NCI-H2107 treated with DMSO at 0.1 percent for 48 hours (cell line): ENCODE measurements around the gene CDH22.

ENCODE experiments used
- DNase-seq: peaks from one replicate; lab custom pipeline; 2025; ENCODE audit not compliant: unreplicated experiment; lab: John Stamatoyannopoulos, UW

Gene CDH22

DNA sequence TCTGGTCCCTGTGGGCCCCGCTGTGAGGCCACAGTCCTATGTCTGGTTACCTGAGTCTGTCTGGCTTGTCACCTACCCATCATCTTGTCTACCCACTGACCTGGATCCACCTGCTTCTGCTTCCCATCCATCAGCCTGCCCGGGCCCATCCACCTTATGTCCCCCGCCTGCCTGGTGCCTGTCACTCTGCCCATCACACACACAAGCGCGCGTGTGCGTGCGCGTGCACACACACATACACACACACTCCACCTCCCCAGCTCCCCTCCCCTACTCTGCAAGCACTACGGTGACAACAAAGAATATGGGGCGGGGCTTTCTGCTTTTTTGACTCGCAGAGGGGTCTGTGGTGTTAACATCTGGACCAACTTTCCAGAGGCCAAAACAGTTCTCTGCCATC, 8.0 kb downstream of the CDH22 start:
- DNase-seq = no peak

DNA sequence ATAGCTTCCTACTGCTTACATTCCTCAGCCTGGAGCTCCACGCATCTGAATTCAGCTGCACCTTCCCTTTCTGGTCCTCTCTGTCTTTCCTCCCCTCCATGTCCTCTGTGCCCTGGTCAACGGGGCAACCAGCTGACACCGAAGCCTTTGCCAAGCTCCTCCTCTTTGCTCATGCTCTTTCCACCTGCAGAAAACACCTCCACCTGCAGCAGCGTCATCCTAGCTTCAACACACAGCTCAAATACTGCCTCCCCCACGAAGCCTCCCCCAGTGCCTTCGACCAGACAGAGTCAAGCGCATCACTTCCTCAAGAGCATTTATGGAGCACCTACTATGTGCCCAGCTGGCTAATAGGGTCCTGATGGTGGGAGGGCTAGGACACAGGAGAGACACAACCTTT, 9.2 kb downstream of the CDH22 start:
- peak; percentile 18 for DNase-seq

DNA sequence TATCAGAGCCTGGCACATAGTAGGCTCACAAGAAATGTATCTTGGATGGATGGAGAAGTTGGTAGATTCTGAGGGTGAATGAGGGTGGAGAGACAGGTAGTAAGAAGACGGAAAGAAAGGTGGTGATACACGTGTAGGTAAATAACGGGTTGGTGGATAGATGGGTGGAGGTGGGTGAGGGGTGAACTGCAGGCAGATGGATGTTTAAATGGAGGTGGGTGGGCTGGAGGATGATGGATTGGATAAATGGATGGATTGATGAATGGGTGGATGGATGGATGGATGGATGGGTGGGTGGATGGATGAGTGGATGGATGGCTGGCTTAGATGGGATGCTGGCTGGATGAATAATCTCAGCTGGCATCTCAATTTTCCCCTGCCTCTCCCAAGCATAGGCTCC, 9.9 kb downstream of the CDH22 start:
- DNase-seq = no peak

DNA sequence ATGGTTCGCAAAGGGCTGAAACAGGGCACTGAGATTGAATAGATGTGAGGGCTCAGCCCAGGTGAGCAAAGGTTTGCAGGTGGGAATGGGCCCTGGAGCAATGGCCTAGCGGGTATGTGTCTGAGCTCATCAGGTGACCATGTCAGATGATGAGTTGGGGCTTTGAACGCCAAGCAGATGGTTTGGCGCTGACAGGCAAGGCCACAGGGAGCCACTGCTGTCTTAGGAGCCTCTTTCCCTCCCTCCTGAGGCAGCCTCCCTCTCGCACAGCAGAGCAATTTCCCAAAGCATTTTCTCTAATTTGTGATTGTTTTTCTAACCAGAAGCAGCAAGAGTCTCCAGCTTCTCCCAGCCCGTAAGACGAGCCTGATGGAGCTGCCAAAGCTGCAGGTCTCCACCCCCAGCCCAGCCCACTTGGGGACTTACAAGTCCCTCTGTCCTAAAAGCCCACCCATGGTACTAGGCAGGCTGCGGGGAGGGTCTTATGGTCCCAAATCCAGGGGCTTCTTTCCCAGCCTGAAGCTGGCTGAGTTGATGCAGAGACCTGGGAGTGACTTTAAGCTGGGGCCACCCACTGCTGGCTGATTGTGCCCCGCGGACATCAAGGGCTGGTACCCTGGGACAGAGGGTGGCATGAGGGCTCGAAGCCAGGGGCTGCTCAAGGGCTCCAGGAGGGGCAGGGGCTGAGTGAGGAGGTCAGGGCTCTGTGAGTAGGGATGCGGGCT, 11.6 kb downstream of the CDH22 start:
- no peak for DNase-seq

DNA sequence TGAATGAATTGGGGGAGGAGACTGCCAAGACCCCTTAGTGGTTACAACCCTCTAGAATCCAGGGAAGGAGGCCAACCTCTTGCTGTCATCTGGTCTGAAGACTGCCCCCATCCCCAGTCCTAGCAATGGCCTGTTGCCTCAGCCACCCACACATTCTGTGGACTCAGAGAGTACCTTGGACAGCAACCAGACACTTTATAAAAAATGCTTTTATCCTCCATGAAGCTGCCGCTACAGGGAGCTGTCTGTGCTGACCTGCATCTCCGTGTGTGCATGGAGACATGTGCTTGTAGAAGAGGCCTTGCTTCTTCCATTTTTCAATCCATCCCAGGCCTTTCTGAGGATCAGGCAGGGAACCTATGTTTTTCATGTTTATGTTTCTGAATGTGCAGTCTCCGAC, 15.2 kb downstream of the CDH22 start:
- no peak for DNase-seq

DNA sequence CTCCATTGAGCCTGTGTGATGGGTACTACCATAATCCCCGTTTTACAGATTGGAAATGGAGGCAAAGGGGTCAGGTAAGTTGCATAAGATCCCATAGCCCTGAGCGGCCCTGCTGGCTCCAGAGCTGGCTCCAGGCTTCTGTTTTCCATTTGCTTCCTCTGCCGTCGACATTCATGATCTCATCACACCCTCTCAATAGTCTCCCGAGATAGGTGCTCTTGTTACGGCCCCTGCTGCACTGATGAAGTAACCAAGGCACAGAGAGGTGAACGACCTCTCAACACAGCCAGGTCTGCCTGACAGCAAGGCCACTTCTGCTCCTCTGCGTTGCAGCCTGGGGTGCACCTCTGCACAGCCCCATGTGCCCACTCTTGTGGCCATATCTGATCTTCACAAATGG, 16.9 kb downstream of the CDH22 start:
- no peak for DNase-seq

DNA sequence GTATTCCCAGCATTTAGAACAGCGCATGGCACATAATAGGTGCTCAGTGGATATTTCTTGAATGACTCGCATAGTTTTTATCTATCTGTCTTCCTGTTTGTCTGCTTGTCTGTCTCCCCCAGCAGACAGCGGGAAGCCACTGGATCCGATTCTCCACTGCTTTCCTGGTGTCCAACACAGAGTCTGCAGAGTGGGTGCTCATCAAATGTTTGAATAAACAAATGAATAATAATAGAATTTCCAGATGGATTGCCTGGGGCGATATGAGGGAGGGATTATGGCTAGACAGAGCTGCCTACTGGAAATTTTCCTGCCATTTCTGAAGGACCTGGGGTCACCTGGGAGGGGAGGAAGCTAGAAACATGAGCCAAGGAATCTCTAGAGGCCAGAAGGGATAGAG, 18.9 kb downstream of the CDH22 start:
- no peak for DNase-seq

DNA sequence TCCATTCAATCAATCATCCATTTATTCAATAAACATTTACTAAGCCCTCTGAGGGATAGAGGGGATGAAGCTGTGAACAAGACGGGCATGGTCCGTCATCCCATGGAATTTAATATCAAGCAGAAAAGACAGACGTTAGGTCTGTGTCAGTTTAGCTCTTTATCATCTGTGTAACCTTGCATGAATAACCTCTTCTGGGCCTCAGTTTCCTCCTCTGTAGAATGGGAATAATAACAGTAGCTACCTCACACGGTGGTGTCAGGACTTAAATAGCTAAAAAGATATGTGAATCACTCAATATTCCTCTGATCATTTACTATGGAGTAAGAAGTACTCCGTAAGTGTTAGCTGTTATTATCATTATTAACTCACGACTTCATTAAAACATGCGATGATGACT, 21.3 kb downstream of the CDH22 start:
- DNase-seq = no peak

DNA sequence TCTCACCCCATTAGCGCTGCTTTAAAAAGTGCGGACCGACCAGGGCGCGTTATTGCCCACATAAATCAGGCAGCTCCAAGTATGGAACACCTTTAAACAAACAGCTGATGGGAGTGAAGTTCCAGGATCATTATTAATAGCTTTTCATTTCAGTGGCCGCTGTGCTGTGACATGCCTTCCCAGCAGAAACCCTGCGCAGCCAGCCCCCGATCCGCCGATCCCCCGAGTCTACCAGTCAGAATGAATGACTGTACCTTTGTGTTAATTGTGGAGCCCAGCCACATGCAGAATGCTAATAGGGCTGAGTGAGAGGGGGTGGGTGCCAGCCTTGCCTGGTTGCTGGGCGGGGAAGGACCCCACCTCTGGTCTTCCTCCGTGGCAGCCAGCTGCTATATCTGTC, 21.9 kb downstream of the CDH22 start:
- no peak for DNase-seq

DNA sequence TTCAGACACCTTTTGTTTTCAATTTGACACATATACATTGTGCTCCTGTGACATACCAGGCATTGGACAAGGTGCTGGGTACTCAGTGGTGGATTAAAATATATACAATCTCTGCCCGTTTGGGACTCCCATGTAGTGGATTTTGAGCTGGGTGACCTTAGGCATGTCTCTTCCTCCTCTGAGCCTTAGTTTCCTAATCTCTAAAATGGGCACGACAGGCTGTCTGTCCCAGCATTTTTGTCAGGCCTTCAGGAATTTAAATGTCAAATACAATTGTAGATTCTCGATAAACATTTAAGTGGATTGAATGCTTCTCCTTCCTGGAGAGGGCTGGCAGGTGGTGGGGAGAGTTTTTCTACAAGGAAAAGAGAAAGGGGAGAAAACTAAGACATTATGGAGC, 22.6 kb downstream of the CDH22 start:
- DNase-seq = no peak

DNA sequence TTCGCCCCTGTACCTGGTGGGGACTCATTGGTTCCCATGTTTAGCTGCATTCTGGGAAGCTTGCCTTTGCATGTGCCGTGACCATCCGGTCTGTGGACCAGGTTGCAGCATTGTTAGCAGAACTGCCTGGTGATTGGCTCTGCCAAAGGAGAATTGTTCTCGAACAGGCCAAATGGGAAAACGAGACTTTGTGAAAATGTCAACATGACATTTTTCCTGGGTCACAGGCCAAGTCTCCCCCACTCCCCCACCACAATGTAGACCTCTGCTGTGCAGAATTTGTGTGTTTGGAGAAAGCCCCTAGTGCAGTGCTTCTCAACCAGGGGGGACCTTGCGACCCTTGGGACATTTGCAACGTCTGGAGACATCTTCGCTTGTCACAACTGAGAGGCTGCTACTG, 23.2 kb downstream of the CDH22 start:
- DNase-seq = no peak

DNA sequence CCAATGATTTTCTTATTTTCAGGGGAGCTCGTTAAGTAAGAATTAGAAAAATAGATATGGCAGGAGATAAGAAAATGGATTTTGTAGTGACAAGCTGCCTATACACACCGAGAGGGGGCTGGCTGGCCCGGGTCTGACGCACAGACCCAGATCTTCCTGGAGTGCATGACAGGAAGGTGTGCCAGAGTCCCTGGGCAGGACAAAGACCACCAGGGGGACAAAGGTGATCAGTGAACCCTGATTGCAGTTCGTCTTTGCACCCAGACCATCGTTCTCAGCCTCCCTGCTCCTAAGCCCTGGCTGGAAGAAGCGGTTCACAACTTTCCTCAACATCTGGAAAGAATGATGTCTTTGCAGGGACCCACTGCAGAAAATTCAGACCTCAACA, 24.3 kb downstream of the CDH22 start:
- no peak for DNase-seq

DNA sequence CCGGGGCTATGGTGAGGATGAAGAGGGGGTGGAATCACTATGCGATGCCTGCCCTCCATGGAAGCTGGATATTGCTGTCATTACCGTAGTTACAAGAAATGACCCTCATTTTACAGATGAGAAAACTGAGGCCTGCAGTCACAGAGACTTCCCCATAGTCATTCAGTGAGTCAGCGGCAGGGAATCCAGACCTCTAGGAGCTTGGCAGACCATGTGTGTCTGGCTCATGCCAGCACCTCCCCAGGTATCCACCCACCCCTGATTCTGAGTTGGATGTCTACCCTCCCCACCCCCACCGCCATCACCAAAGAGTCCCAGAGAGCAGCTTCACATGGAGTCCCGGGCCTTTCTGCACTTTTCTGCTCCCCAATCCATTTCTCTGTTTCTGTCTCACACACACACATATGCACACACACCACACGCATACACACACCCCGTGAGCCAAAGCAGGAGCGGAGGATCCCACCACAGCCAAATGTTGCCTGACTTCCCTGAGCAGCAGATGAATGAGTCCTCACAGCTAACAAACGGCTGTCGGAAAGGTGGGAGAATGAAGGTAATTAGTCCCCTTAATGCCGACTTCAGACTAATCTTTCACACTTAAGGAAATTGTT, 24.8 kb downstream of the CDH22 start:
- DNase-seq = no peak

DNA sequence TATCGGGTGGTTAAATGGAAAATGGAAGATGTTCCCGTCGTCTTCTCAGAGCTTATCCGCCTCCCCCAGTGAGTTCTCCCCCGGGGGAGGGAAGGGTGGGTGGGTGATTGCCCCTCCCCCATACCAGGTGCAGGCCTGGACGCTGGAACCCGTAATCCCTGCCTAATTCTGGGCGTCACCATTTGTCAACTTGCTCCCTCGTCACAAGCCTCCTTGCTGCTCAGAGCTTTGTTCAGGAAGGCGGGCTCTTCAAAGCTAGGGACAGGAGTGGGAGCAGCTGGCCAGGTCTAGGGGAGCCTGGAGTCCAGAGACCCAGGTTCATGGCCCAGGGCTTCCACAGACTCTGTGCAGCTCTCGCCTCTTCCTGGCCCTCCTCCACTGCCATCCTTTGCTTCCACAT, 25.6 kb downstream of the CDH22 start:
- no peak for DNase-seq

DNA sequence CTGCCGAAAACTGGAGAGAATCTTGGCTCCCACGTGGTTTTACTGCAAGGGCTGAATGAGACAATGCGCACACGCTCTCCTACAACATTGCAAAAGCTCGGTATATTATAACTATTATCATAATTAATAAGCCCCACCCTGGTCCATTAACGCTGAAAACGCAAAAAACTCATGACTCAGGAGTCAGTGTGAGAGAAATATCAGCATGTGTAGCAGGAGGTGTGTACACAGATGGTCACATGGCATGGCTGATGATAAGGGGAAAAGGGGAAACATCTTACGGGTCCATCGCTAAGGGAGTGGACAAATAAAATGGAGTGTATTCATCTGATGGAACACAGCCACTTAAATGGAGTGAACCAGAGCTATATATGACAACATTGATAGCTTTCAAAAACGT, 29.2 kb downstream of the CDH22 start:
- DNase-seq = no peak

DNA sequence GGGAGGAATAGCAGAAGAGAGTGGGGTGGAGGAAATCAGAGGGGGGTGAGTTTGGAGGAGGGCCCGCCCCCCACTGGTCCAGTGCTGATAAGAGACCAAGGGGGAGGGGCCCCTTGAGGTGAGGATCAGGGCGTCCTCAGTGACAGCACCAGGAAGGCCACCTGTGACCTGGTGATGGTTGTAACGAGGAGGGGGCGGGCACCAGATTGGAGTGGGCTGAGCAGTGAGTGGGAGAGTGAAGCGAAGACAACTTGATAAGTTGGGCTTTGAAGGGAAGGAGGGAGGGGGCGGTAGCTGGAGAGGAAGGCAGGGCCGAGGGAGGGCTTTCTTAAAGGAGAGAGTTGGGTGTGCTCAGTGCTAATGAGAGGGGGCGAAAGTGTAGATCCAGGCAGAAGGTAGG, 30.7 kb downstream of the CDH22 start:
- DNase-seq = no peak

DNA sequence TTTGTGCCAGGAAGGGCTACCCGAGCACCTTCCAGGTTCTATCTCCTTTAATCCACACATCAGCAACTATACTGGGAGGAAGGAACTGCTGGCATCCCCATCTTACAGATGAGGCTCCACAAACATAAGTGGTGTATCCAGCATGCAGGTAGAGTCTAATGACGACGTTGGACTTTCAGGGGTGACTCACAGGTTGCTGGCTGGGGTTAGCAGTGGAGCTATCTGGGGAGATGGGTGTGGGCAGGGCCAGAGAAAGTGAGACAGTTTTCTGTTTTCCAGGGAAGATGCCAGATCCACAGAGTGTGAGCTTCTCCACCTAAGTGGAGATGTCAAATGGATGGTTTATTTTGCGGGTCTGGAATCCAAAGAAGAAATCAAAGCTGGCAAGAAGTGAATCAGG, 31.8 kb downstream of the CDH22 start:
- DNase-seq = no peak

DNA sequence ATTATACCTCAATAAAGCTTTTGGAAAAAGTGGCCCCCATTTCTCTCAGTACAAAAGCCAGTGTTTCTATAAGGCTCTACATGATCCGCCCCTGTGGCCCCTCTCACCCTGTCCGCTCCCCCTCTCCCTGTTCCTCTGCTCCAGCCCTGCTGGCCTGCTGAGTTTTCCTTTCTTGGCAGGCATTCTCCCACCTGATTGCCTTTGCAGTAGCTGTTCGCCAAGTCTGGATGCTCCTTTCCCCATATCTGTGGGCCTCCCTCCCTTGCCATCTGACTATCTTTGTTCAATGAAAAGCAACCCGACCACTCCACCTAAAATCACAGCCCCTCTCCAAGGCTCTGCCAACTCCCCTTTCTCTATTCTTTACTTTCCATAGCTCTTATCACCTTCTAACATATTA, 33.2 kb downstream of the CDH22 start:
- no peak for DNase-seq

DNA sequence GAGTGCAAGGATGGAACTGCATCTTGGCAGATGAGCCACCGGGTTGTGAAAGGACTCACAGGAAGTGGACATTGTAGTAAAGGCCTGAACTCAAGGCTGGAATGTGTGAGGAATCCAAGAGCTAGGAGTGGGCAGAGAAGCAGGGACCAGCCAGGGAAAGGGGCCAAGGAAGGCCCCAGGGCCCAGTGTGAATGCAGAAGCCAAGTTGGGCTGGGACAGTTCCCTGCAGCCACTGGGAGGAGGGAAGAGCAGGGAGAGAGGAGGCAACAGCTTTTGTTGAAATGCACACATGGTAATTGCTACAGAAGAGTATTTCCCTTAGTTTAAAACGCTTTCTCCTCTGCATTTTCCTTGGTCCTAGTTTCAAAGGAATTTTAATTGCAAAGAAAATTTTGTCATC, 34.6 kb downstream of the CDH22 start:
- no peak for DNase-seq

DNA sequence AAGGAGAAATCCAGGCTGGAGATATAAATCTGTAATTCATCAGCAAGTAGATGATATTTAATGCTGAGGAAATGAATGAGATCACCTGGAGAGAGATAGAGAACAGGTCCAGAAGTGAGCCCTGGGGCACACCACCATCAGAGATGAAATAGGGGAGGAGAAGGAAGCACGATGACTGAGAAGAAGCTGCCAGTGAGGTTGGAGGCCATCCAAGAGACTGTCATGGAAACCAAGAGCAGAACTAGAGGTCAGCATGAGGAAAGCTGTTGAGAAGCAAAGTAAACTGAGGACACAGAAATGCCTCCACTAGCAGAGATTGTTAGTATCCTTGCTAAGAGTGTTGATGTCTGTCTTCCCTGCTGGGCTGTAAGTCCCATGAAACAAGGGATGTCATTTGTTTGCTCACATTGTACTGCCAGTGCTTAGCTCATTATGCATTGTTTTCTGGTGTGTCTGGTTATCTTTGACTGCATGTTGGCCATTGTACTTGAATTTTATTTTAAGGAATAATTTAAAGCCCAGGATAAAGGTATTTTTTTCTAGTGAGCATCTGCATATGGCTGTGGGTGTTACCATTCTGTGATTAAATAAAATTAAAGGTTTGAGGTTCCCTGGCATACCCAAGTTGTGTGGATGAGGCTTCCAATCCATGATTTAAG, 35.8 kb downstream of the CDH22 start:
- DNase-seq = no peak

DNA sequence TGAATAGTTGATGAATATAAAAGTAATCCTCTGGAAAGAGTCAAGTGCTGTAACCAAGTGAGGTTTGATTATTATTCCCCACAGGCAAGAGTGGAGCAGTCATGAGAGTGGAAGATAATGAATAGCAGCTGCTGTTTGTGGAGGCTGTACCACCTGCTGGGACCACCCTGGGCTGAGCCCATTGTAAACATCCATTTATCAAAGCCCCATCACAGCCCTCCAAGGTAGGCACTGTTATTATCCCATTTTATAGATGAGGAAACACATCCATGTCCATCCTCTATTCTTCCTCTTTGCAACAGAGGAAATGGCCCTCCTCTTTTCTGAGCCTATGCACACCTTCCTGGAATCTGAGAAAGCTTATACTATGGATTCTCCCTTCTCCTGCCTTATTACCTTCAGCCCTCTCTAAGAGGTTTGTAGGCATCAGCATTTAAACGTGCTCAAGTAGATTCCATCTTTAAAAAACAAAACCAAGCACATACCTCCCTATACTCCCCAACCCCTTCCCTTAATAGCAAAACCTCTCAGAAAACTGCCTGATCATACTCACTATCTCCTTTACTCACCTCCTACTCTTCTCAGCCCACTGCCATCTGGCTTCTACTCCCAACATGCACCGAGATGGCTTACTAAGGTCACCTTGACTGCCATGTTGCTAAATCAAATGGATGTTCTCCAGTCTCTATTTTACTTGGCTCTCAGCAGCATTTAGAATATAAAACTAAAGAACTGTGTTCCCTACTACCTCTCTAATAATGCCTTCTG, 37.1 kb downstream of the CDH22 start:
- peak; percentile 66 for DNase-seq

DNA sequence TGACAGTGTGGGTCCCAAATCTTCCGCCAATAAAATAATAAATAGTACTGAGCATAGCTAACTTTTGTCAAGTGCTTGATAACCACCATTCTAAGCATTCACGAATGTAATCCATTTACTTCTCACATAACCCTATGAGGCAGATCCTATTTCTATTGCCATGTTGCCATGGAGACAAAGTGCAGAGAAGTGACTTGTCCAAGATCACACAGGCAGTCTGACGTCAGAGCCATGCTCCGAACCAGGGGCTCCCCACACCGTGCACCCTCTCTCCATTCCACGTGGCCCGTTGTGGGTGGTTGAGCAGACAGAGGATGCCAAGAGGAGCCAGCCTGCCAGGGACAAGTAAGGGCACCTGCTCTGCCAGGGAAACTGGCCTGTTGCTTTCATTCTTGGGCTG, 38.9 kb downstream of the CDH22 start:
- DNase-seq = no peak
